ENCODE data around the gene SH3GLB1. TPM values are rescaled to one million over a fixed set of nuclear protein-coding genes. Genes with fewer than 3 reads are reported as not detected.

SH3GLB1 gene
- total RNA-seq, 2 donors from 2014 or later, result 57.0 to 67.7 TPM

GRCh38 chr1:86708920-86709319, 4.5 kb downstream of the SH3GLB1 start:
- peaks cover 28% of the 10 kb centered on the region for H3K4me1 Mint-ChIP-seq
- H3K9me3 Mint-ChIP-seq, result no peaks in the 10 kb centered on the region
- no peak overlapping the region for H3K27ac Mint-ChIP-seq
- no peaks in the 10 kb centered on the region for H3K27me3 Mint-ChIP-seq
- ATAC-seq (replicated peaks), result no peak
- peak overlapping the region; percentile 30 for H3K4me3 Mint-ChIP-seq
- H3K36me3 Mint-ChIP-seq (ENCODE audit: low read depth), result peaks cover 46% of the 10 kb centered on the region

- peaks cover 42% of the 10 kb centered on the region for H3K36me3 Mint-ChIP-seq (ENCODE audit: low read depth)
- H3K27ac Mint-ChIP-seq, result no peak overlapping the region
- H3K4me3 Mint-ChIP-seq, result no peak overlapping the region
- ATAC-seq (replicated peaks), result no peak
- no peaks in the 10 kb centered on the region for H3K9me3 Mint-ChIP-seq
- H3K27me3 Mint-ChIP-seq, result no peaks in the 10 kb centered on the region
- H3K4me1 Mint-ChIP-seq, result peaks cover 25% of the 10 kb centered on the region
Measured at GRCh38 chr1:86712088-86712860, 7.9 kb downstream of the SH3GLB1 start.

GRCh38 chr1:86713477-86713876, 9.1 kb downstream of the SH3GLB1 start:
- ATAC-seq (replicated peaks), result no peak
- peaks cover 46% of the 10 kb centered on the region for H3K36me3 Mint-ChIP-seq (ENCODE audit: low read depth)
- no peaks in the 10 kb centered on the region for H3K9me3 Mint-ChIP-seq
- H3K27me3 Mint-ChIP-seq, result no peaks in the 10 kb centered on the region
- peaks cover 20% of the 10 kb centered on the region for H3K4me1 Mint-ChIP-seq
- H3K27ac Mint-ChIP-seq, result no peak overlapping the region
- no peak overlapping the region for H3K4me3 Mint-ChIP-seq

GRCh38 chr1:86714159-86714558, 9.8 kb downstream of the SH3GLB1 start:
- Mint-ChIP-seq H3K36me3 (ENCODE audit: low read depth) (peaks cover 48% of the 10 kb centered on the region), H3K27me3 (no peaks in the 10 kb centered on the region), H3K9me3 (no peaks in the 10 kb centered on the region), H3K4me3 (peak overlapping the region; percentile 44), H3K27ac (peak overlapping the region; percentile 20), H3K4me1 (peaks cover 15% of the 10 kb centered on the region)
- ATAC-seq (replicated peaks), result peak; percentile 54

- Mint-ChIP-seq H3K4me3 (peak overlapping the region; percentile 44), H3K36me3 (ENCODE audit: low read depth) (peaks cover 48% of the 10 kb centered on the region), H3K4me1 (peaks cover 14% of the 10 kb centered on the region), H3K27ac (peak overlapping the region; percentile 20), H3K9me3 (no peaks in the 10 kb centered on the region), H3K27me3 (no peaks in the 10 kb centered on the region)
- ATAC-seq (replicated peaks), result peak; percentile 95
Measured at GRCh38 chr1:86714561-86715244, 10.3 kb downstream of the SH3GLB1 start.

- Mint-ChIP-seq H3K27ac (no peak overlapping the region), H3K4me3 (no peak overlapping the region), H3K36me3 (ENCODE audit: low read depth) (peaks cover 80% of the 10 kb centered on the region), H3K4me1 (peaks cover 9% of the 10 kb centered on the region), H3K27me3 (no peaks in the 10 kb centered on the region), H3K9me3 (no peaks in the 10 kb centered on the region)
- ATAC-seq (replicated peaks), result no peak
Measured at GRCh38 chr1:86718786-86719185, 14.4 kb downstream of the SH3GLB1 start.

- H3K4me3 Mint-ChIP-seq, result no peak overlapping the region
- peaks cover 83% of the 10 kb centered on the region for H3K36me3 Mint-ChIP-seq (ENCODE audit: low read depth)
- no peak overlapping the region for H3K27ac Mint-ChIP-seq
- H3K4me1 Mint-ChIP-seq, result no peaks in the 10 kb centered on the region
- ATAC-seq (replicated peaks), result no peak
- no peaks in the 10 kb centered on the region for H3K9me3 Mint-ChIP-seq
- no peaks in the 10 kb centered on the region for H3K27me3 Mint-ChIP-seq
Measured at GRCh38 chr1:86731416-86731815, 27.0 kb downstream of the SH3GLB1 start.

GRCh38 chr1:86733340-86733739, 29.0 kb downstream of the SH3GLB1 start:
- ATAC-seq (replicated peaks), result no peak
- Mint-ChIP-seq H3K27me3 (no peaks in the 10 kb centered on the region), H3K27ac (peak overlapping the region; percentile 52), H3K4me3 (no peak overlapping the region), H3K4me1 (peaks cover 5% of the 10 kb centered on the region), H3K36me3 (ENCODE audit: low read depth) (peaks cover 84% of the 10 kb centered on the region), H3K9me3 (no peaks in the 10 kb centered on the region)

GRCh38 chr1:86739648-86740509, 35.5 kb downstream of the SH3GLB1 start:
- Mint-ChIP-seq H3K36me3 (ENCODE audit: low read depth) (peaks cover 61% of the 10 kb centered on the region), H3K4me3 (no peak overlapping the region), H3K4me1 (peaks cover 5% of the 10 kb centered on the region), H3K27ac (no peak overlapping the region), H3K27me3 (no peaks in the 10 kb centered on the region), H3K9me3 (no peaks in the 10 kb centered on the region)
- ATAC-seq (replicated peaks), result peak; percentile 67

DNA sequence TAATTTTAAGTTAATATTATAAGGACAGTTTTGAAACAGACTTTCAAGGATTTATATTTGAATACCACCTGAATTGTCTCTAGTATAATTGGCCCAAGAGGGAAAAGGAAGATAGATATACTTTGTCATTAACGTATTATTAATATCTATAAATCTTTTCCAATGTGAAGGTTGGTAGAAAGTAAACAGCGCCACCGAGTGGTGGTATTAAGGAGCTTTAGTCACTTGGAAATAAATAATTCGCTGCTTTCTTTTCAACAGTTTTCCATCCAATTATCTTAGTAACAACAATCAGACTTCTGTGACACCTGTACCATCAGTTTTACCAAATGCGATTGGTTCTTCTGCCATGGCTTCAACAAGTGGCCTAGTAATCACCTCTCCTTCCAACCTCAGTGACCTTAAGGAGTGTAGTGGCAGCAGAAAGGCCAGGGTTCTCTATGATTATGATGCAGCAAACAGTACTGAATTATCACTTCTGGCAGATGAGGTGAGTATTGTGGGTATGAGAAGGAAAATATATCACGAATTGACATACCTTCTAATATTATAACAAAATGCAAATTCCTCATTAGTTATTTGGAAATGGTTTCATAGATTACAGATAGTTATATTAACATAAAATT, 37.7 kb downstream of the SH3GLB1 start:
- no peaks in the 10 kb centered on the region for H3K27me3 Mint-ChIP-seq
- H3K27ac Mint-ChIP-seq, result no peak overlapping the region
- no peak overlapping the region for H3K4me3 Mint-ChIP-seq
- H3K4me1 Mint-ChIP-seq, result peaks cover 5% of the 10 kb centered on the region
- ATAC-seq (replicated peaks), result no peak
- H3K36me3 Mint-ChIP-seq (ENCODE audit: low read depth), result peaks cover 56% of the 10 kb centered on the region
- H3K9me3 Mint-ChIP-seq, result no peaks in the 10 kb centered on the region

DNA sequence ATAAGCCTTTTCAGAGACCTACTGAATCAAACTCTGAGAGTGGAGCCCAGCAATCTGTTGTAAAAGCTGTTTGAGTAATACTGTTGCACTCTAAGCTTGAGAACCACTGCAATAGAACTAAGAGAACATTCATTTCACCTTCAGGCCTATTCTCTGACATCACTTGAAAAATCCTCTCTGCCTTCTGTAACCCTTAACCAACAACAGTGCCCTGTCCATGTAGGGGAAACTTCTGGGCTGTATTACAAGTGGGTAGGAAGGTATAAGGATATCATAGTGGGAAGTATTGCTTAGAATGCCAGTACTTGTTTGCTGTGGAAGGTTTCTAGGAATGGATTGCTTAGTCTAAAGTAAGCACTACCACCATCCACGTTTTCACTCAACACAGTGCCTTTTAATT, 42.9 kb downstream of the SH3GLB1 start:
- Mint-ChIP-seq H3K27ac (no peak overlapping the region), H3K9me3 (no peaks in the 10 kb centered on the region), H3K27me3 (no peaks in the 10 kb centered on the region), H3K36me3 (ENCODE audit: low read depth) (peaks cover 45% of the 10 kb centered on the region), H3K4me3 (no peak overlapping the region), H3K4me1 (peaks cover 7% of the 10 kb centered on the region)
- ATAC-seq (replicated peaks), result no peak

GRCh38 chr1:86748622-86749373, 44.4 kb downstream of the SH3GLB1 start:
- ATAC-seq (replicated peaks), result no peak
- Mint-ChIP-seq H3K36me3 (ENCODE audit: low read depth) (peaks cover 34% of the 10 kb centered on the region), H3K27ac (no peak overlapping the region), H3K9me3 (no peaks in the 10 kb centered on the region), H3K27me3 (no peaks in the 10 kb centered on the region), H3K4me3 (no peak overlapping the region), H3K4me1 (peaks cover 7% of the 10 kb centered on the region)

DNA sequence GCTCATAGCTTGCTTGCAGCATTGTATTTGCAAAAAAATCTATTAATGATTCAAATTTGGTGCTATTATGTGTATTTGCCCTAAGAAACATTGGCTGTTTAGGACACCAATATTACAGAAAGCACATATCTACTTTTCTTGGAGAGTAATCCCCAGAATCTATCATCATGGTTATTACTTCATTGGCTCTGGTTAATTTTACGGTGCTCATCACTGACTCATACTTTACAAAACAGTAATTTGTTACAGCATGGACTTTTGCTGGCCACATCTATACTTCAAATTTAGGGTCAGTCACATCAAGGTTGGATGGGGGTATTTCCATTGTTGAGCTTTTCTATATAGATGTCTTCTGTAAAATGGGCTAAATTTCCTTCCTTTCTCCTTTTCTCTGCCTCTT, 45.7 kb downstream of the SH3GLB1 start:
- H3K27me3 Mint-ChIP-seq, result peaks cover 4% of the 10 kb centered on the region
- H3K4me3 Mint-ChIP-seq, result no peak overlapping the region
- no peaks in the 10 kb centered on the region for H3K9me3 Mint-ChIP-seq
- H3K4me1 Mint-ChIP-seq, result peaks cover 7% of the 10 kb centered on the region
- H3K27ac Mint-ChIP-seq, result peak overlapping the region; percentile 21
- no peak for ATAC-seq (replicated peaks)
- peaks cover 21% of the 10 kb centered on the region for H3K36me3 Mint-ChIP-seq (ENCODE audit: low read depth)
